KMS-11 (cell line): ENCODE data around the gene NRROS.

Experiments used
- H2AFZ ChIP-seq: fragments of 200-600 bp; sonication (generic); 2 replicates; pipeline ENCODE4 v1.6.1; 2016; ENCODE audit warnings: antibody characterized with exemption, mixed run types, low read depth
- H3K27ac ChIP-seq: fragments of 200-600 bp; sonication (generic); 2 replicates; pipeline ENCODE4 v1.6.1; 2016; ENCODE audit warnings: mild to moderate bottlenecking, mixed run types
- H3K27me3 ChIP-seq: fragments of 200-600 bp; sonication (generic); 2 replicates; pipeline ENCODE4 v1.6.1; 2017; ENCODE audit warnings: mild to moderate bottlenecking, low read depth, mixed run types, moderate library complexity; ENCODE audit not compliant: insufficient read depth
- H3K36me3 ChIP-seq: fragments of 200-600 bp; sonication (generic); 2 replicates; pipeline ENCODE4 v1.6.1; 2017; ENCODE audit warnings: mild to moderate bottlenecking, mixed run types; ENCODE audit not compliant: insufficient read depth
- H3K4me1 ChIP-seq: fragments of 200-600 bp; sonication (generic); 2 replicates; pipeline ENCODE4 v1.6.1; 2016; ENCODE audit warnings: mild to moderate bottlenecking, low read depth, mixed run types; ENCODE audit not compliant: poor library complexity, severe bottlenecking
- H3K4me2 ChIP-seq: fragments of 200-600 bp; sonication (generic); 2 replicates; pipeline ENCODE4 v1.7.0; 2016; ENCODE audit warnings: mild to moderate bottlenecking, mixed run types
- H3K4me3 ChIP-seq: fragments of 200-600 bp; sonication (generic); IDR thresholded peaks from 2 replicates; pipeline ENCODE4 v1.6.1; 2017; ENCODE audit warnings: low read depth, low read length, mixed read lengths; ENCODE audit not compliant: insufficient read depth
- H3K79me2 ChIP-seq: fragments of 200-600 bp; sonication (generic); 2 replicates; pipeline ENCODE4 v1.6.1; 2016; ENCODE audit warnings: low read depth, mixed run types; ENCODE audit not compliant: insufficient read depth
- H3K9ac ChIP-seq: fragments of 200-600 bp; sonication (generic); 2 replicates; pipeline ENCODE4 v1.6.1; 2016; ENCODE audit warnings: mild to moderate bottlenecking, mixed run types
- H4K20me1 ChIP-seq: fragments of 200-600 bp; sonication (generic); 2 replicates; pipeline ENCODE4 v1.6.1; 2016; ENCODE audit warnings: mild to moderate bottlenecking, mixed run types; ENCODE audit not compliant: insufficient read depth
- CTCF ChIP-seq: fragments of 200-600 bp; sonication (generic); conservative IDR thresholded peaks from 2 replicates; pipeline ENCODE4 v1.6.1; 2017; ENCODE audit warnings: low read depth, mild to moderate bottlenecking, antibody characterized with exemption, low read length, moderate library complexity, mixed read lengths

The NRROS gene

DNA sequence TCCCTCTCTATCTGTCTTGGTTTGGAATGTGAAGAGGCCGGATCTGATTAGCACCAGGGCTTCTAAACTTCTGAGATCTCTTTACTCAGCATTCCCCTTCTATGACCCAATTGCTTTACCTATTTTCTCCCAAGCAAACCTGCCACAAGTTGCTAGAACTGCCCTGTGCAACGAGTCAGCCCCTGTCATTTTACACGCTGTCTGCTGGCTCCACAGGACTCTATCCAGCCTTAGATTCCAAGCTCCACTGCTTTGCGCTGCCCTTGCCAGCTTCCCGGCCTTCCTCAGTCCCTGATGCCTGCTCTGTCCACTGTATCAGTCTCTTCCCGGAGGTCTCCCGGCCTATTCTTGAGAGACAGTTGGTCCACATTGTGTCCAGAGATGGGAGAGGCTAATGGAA, 60.3 kb downstream of the NRROS start:
- no peaks in the 10 kb centered on the region for H3K79me2 ChIP-seq
- no peak overlapping the region for H2AFZ ChIP-seq
- no peaks in the 10 kb centered on the region for H3K4me1 ChIP-seq
- no peak overlapping the region for H3K9ac ChIP-seq
- H3K4me3 ChIP-seq = no peak overlapping the region
- H3K4me2 ChIP-seq = no peak overlapping the region
- no peaks in the 10 kb centered on the region for H4K20me1 ChIP-seq
- TF ChIP-seq CTCF = no peak
- H3K36me3 ChIP-seq = no peaks in the 10 kb centered on the region
- H3K27me3 ChIP-seq = no peaks in the 10 kb centered on the region
- H3K27ac ChIP-seq = no peak overlapping the region

GRCh38 chr3:196700801-196701200, 61.3 kb downstream of the NRROS start:
- no peak overlapping the region for H3K4me2 ChIP-seq

DNA sequence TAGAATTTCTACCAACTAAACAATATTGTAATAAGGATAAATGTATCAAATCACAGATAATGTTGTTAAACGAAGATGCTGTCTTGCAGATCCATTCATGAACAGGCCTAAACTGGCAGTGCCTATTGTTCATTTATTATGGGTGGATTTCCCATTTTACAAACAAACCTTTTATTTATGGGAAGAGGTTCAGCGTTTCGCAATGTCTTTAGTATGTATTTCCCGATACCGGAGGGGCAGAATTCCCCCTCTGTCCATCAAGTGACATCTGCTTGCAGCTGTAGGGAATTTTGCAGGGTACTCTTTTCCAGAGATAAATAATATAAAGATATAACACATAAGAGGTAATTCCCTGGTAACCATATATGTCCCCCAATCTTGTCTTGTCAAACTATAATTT, 66.8 kb downstream of the NRROS start:
- Histone ChIP-seq H3K36me3 (no peaks in the 10 kb centered on the region), H3K4me2 (no peak overlapping the region), H3K79me2 (no peaks in the 10 kb centered on the region), H2AFZ (no peak overlapping the region), H3K27ac (no peak overlapping the region), H3K9ac (no peak overlapping the region), H3K4me1 (peaks cover 6% of the 10 kb centered on the region), H3K27me3 (no peaks in the 10 kb centered on the region), H4K20me1 (no peaks in the 10 kb centered on the region), H3K4me3 (no peak overlapping the region)
- TF ChIP-seq CTCF = no peak

More at GRCh38 chr3:196700801-196701200, 61.3 kb downstream of the NRROS start:
- Histone ChIP-seq H3K79me2 (no peaks in the 10 kb centered on the region), H3K27ac (no peak overlapping the region), H4K20me1 (no peaks in the 10 kb centered on the region), H3K4me1 (no peaks in the 10 kb centered on the region), H3K27me3 (no peaks in the 10 kb centered on the region), H3K36me3 (no peaks in the 10 kb centered on the region), H3K9ac (no peak overlapping the region), H2AFZ (no peak overlapping the region), H3K4me3 (no peak overlapping the region)
- no peak for TF ChIP-seq CTCF

DNA sequence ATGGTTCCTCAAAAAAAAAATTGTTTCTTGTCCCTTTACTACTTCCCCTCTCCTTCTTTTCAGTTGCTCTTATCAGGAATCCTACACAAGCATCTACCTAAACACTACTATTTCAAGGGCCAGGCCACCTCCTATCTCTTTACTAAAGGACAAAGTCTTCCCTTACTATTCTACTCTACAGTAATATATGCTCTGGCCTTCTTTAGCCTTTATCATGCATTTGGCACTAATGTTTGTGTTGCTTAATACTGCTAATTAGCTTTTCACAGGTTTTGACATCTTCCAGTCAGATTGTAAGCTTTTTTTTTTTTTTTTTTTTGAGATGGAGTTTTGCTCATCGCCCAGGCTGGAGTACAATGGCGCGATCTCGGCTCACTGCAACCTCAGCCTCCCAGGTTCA, 67.2 kb downstream of the NRROS start:
- TF ChIP-seq CTCF = no peak
- Histone ChIP-seq H3K4me3 (no peak overlapping the region), H3K27me3 (no peaks in the 10 kb centered on the region), H3K4me1 (peaks cover 7% of the 10 kb centered on the region), H3K9ac (no peak overlapping the region), H3K4me2 (no peak overlapping the region), H3K27ac (no peak overlapping the region), H3K79me2 (no peaks in the 10 kb centered on the region), H4K20me1 (no peaks in the 10 kb centered on the region), H2AFZ (no peak overlapping the region), H3K36me3 (no peaks in the 10 kb centered on the region)
